Mesenchymal stem cell (in vitro differentiated cells and primary cell): Measurements from ENCODE around the gene GABRG3.

Source experiments
- DNase-seq: peaks from one replicate; pipeline ENCODE4 v3.0.0-alpha.2; 2013
- H2AFZ ChIP-seq: one replicate; pipeline ENCODE4 v1.6.1; 2013; ENCODE audit warnings: low read depth, mild to moderate bottlenecking, control low read depth, inconsistent platforms, low read length, moderate library complexity
- H2AK5ac ChIP-seq: 2 replicates; pipeline ENCODE4 v1.6.1; 2013; ENCODE audit warnings: low read length, moderate library complexity, mild to moderate bottlenecking, inconsistent platforms; ENCODE audit not compliant: severe bottlenecking
- H2BK120ac ChIP-seq: one replicate; pipeline ENCODE4 v1.6.1; 2013; ENCODE audit warnings: low read depth, mild to moderate bottlenecking, inconsistent platforms, low read length, moderate library complexity
- H2BK12ac ChIP-seq, 2 experiments: one replicate each; pipeline ENCODE4 v1.6.1; 2013; ENCODE audit warnings: inconsistent platforms in 2 of 2, low read length in 2 of 2, mild to moderate bottlenecking in 2 of 2, moderate library complexity in 2 of 2, control low read depth in 1 of 2
- H2BK15ac ChIP-seq: one replicate; pipeline ENCODE4 v1.6.1; 2013; ENCODE audit warnings: mild to moderate bottlenecking, low read depth, inconsistent platforms; ENCODE audit not compliant: poor library complexity, severe bottlenecking
- H2BK5ac ChIP-seq: 2 replicates; pipeline ENCODE4 v1.6.1; 2013; ENCODE audit warnings: low read depth, mild to moderate bottlenecking, low read length, control low read depth, inconsistent platforms; ENCODE audit not compliant: poor library complexity, severe bottlenecking
- H3K14ac ChIP-seq, 2 experiments: one replicate each; pipeline ENCODE4 v1.6.1; 2013; ENCODE audit warnings: inconsistent platforms in 2 of 2, low read length in 2 of 2, control low read depth in 1 of 2, mild to moderate bottlenecking in 1 of 2, moderate library complexity in 1 of 2
- H3K18ac ChIP-seq, 2 experiments: one replicate each; pipeline ENCODE4 v1.6.1; 2013; ENCODE audit warnings: inconsistent platforms in 2 of 2, low read length in 2 of 2, control low read depth in 1 of 2, low read depth in 1 of 2, mild to moderate bottlenecking in 1 of 2
- H3K23ac ChIP-seq, 2 experiments: one replicate each; pipeline ENCODE4 v1.6.1; 2013; ENCODE audit warnings: inconsistent platforms in 2 of 2, low read length in 2 of 2, mild to moderate bottlenecking in 2 of 2, moderate library complexity in 2 of 2, control low read depth in 1 of 2
- H3K27ac ChIP-seq: 2 replicates; pipeline ENCODE4 v1.5.1; 2013; ENCODE audit warnings: mild to moderate bottlenecking, moderate library complexity, low read length, control low read depth, inconsistent platforms; ENCODE audit not compliant: poor library complexity, severe bottlenecking
- H3K27me3 ChIP-seq, 2 experiments: 2 replicates each; pipeline versions ENCODE4 v1.6.1 to v1.7.0; 2013; ENCODE audit warnings: low read length in 2 of 2, mild to moderate bottlenecking in 2 of 2, moderate library complexity in 2 of 2, control low read depth in 1 of 2, inconsistent platforms in 1 of 2; ENCODE audit not compliant: control insufficient read depth in 1 of 2, insufficient read depth in 1 of 2
- H3K36me3 ChIP-seq, 2 experiments: 2 replicates each; pipeline versions ENCODE4 v1.6.1 to v1.7.0; 2013; ENCODE audit warnings: low read length in 2 of 2, control low read depth in 1 of 2, inconsistent platforms in 1 of 2, low read depth in 1 of 2, mild to moderate bottlenecking in 1 of 2; ENCODE audit not compliant: insufficient read depth in 2 of 2, control insufficient read depth in 1 of 2
- H3K4ac ChIP-seq, 2 experiments: one replicate each; pipeline ENCODE4 v1.6.1; 2013; ENCODE audit warnings: inconsistent platforms in 2 of 2, low read length in 2 of 2, mild to moderate bottlenecking in 2 of 2, moderate library complexity in 2 of 2, control low read depth in 1 of 2, low read depth in 1 of 2
- H3K4me1 ChIP-seq: 2 replicates; pipeline ENCODE4 v1.6.1; 2013; ENCODE audit warnings: low read depth, low read length, control low read depth; ENCODE audit not compliant: control insufficient read depth, insufficient read depth
- H3K4me2 ChIP-seq: 2 replicates; pipeline ENCODE4 v1.6.1; 2013; ENCODE audit warnings: low read length, mild to moderate bottlenecking, inconsistent platforms; ENCODE audit not compliant: poor library complexity, severe bottlenecking
- H3K4me3 ChIP-seq, 2 experiments: 2 replicates each; pipeline versions ENCODE4 v1.5.1 to v1.7.0; 2013; ENCODE audit warnings: low read length in 2 of 2, mild to moderate bottlenecking in 2 of 2, control low read depth in 1 of 2, low read depth in 1 of 2; ENCODE audit not compliant: insufficient read depth in 1 of 2
- H3K79me1 ChIP-seq: replicated peaks from 2 replicates; pipeline ENCODE4 v1.6.1; 2013; ENCODE audit warnings: mild to moderate bottlenecking, control low read depth, low read length, inconsistent platforms; ENCODE audit not compliant: poor library complexity, severe bottlenecking
- H3K9ac ChIP-seq: 2 replicates; pipeline ENCODE4 v1.7.0; 2013; ENCODE audit warnings: mild to moderate bottlenecking, low read length, moderate library complexity
- H3K9me3 ChIP-seq: 2 replicates; pipeline ENCODE4 v1.7.0; 2013; ENCODE audit warnings: mild to moderate bottlenecking, low read length; ENCODE audit not compliant: control insufficient read depth
- H4K8ac ChIP-seq: one replicate; pipeline ENCODE4 v1.6.1; 2013; ENCODE audit warnings: inconsistent platforms, mild to moderate bottlenecking, low read length, moderate library complexity
- H4K91ac ChIP-seq: one replicate; pipeline ENCODE4 v1.6.1; 2013; ENCODE audit warnings: mild to moderate bottlenecking, low read length, inconsistent platforms
- WGBS: methylation state at CpG from one replicate; pipeline ENCODE4 v1.1.7; 2013; ENCODE audit warnings: mixed read lengths; 5-methylcytosine and 5-hydroxymethylcytosine counted together

GABRG3 gene

GRCh38 chr15:27464941-27465612 lies 494.1 kb downstream of the GABRG3 start:
- 44% methylated on average over 9 of the region's 10 CpGs for WGBS
- H3K18ac ChIP-seq: no peak overlapping the region

GRCh38 chr15:27466758-27467157 lies 495.8 kb downstream of the GABRG3 start:
- no peak overlapping the region for H2AFZ ChIP-seq
- no peak overlapping the region for H3K4me3 ChIP-seq
- H3K18ac ChIP-seq: no peak overlapping the region
- no peak overlapping the region for H2BK120ac ChIP-seq
- H2BK12ac ChIP-seq: no peak overlapping the region
- no peaks in the 10 kb centered on the region for H3K27me3 ChIP-seq
- no peaks in the 10 kb centered on the region for H3K4me1 ChIP-seq
- H2BK5ac ChIP-seq: no peak overlapping the region
- no peak overlapping the region for H3K9ac ChIP-seq
- H3K4me2 ChIP-seq: no peak overlapping the region
- no peak overlapping the region for H4K8ac ChIP-seq
- 56% methylated on average over 1 of the region's 2 CpGs for WGBS
- no peak for DNase-seq
- no peak overlapping the region for H3K27ac ChIP-seq
- no peak overlapping the region for H2AK5ac ChIP-seq
- no peaks in the 10 kb centered on the region for H3K79me1 ChIP-seq
- no peak overlapping the region for H3K4ac ChIP-seq
- H3K9me3 ChIP-seq: no peaks in the 10 kb centered on the region
- no peak overlapping the region for H2BK15ac ChIP-seq
- no peak overlapping the region for H3K14ac ChIP-seq
- H4K91ac ChIP-seq: no peak overlapping the region
- H3K36me3 ChIP-seq: no peaks in the 10 kb centered on the region
- no peak overlapping the region for H3K23ac ChIP-seq

More at GRCh38 chr15:27464941-27465612, 494.1 kb downstream of the GABRG3 start:
- Histone ChIP-seq H3K27ac (no peak overlapping the region), H3K4me1 (no peaks in the 10 kb centered on the region), H2BK120ac (no peak overlapping the region), H2AK5ac (no peak overlapping the region), H3K23ac (no peak overlapping the region), H2BK15ac (no peak overlapping the region), H4K8ac (no peak overlapping the region), H3K36me3 (no peaks in the 10 kb centered on the region), H3K14ac (no peak overlapping the region), H3K9me3 (no peaks in the 10 kb centered on the region), H4K91ac (no peak overlapping the region), H3K79me1 (no peaks in the 10 kb centered on the region), H3K4ac (no peak overlapping the region), H2BK5ac (no peak overlapping the region), H3K9ac (no peak overlapping the region), H3K4me3 (no peak overlapping the region), H3K4me2 (no peak overlapping the region), H2AFZ (no peak overlapping the region), H3K27me3 (no peaks in the 10 kb centered on the region), H2BK12ac (no peak overlapping the region)
- DNase-seq: no peak

GRCh38 chr15:27468151-27468591 lies 497.2 kb downstream of the GABRG3 start:
- Histone ChIP-seq H3K79me1 (no peaks in the 10 kb centered on the region), H2AK5ac (no peak overlapping the region), H3K23ac (no peak overlapping the region), H3K27me3 (no peaks in the 10 kb centered on the region), H2BK5ac (no peak overlapping the region), H3K4me1 (no peaks in the 10 kb centered on the region), H4K8ac (no peak overlapping the region), H3K4me3 (no peak overlapping the region), H3K27ac (no peak overlapping the region), H2BK120ac (no peak overlapping the region), H3K18ac (no peak overlapping the region), H3K14ac (no peak overlapping the region), H3K36me3 (no peaks in the 10 kb centered on the region), H4K91ac (no peak overlapping the region), H3K4me2 (no peak overlapping the region), H2AFZ (no peak overlapping the region), H3K4ac (no peak overlapping the region), H3K9ac (no peak overlapping the region), H2BK15ac (no peak overlapping the region), H3K9me3 (no peaks in the 10 kb centered on the region), H2BK12ac (no peak overlapping the region)
- no peak for DNase-seq
- WGBS: 56% methylated on average over 3 of the region's 3 CpGs

- no peak overlapping the region for H2BK120ac ChIP-seq
- 83% methylated on average over 1 of the region's 1 CpG for WGBS
- no peak overlapping the region for H2AK5ac ChIP-seq
- H3K79me1 ChIP-seq: no peaks in the 10 kb centered on the region
- no peak overlapping the region for H3K23ac ChIP-seq
- no peak overlapping the region for H3K14ac ChIP-seq
- no peak overlapping the region for H2AFZ ChIP-seq
- H4K91ac ChIP-seq: no peak overlapping the region
- H4K8ac ChIP-seq: no peak overlapping the region
- H3K27ac ChIP-seq: no peak overlapping the region
- no peaks in the 10 kb centered on the region for H3K4me1 ChIP-seq
- no peak for DNase-seq
- no peaks in the 10 kb centered on the region for H3K36me3 ChIP-seq
- H3K9me3 ChIP-seq: peaks cover 4% of the 10 kb centered on the region
- H3K9ac ChIP-seq: no peak overlapping the region
- H2BK5ac ChIP-seq: no peak overlapping the region
- no peak overlapping the region for H3K4me2 ChIP-seq
- no peaks in the 10 kb centered on the region for H3K27me3 ChIP-seq
- no peak overlapping the region for H2BK15ac ChIP-seq
- H2BK12ac ChIP-seq: no peak overlapping the region
- no peak overlapping the region for H3K4me3 ChIP-seq
- H3K18ac ChIP-seq: no peak overlapping the region
- no peak overlapping the region for H3K4ac ChIP-seq
These were observed 502.9 kb downstream of the GABRG3 start for GRCh38 chr15:27473845-27474244.
